SK-MEL-5 (cell line): ENCODE data around the gene CPLANE2. TPM values are rescaled to one million over a fixed set of nuclear protein-coding genes. Genes with fewer than 3 reads are reported as not detected.
"Not testable (repeated sequence)": the region's sequence is repeated elsewhere in the genome, so short reads cannot be mapped to it uniquely, and the experiment has no call there.

Source experiments
- DNase-seq: peaks from one replicate; pipeline ENCODE4 v3.0.0-alpha.2; 2016; ENCODE audit warnings: low read depth, low spot score
- in situ Hi-C: cut with HindIII; loops from 2 replicates; pipeline ENCODE4 v1.10.0; 2016; ENCODE audit warnings: low sequenced_read_pairs, high pct_unique_total_duplicates, low pct_unique_long_range_greater_than_20kb
- total RNA-seq: library from RNA; depleted of rRNA; stranded (reverse); fragments of >200 nt; shearing (Covaris generic); gene quantifications from 2 replicates; pipeline ENCODE4 v1.2.3, GENCODE V29; 2014

Gene CPLANE2
- total RNA-seq, 1 experiment from 2014 or later: 4.9 TPM

DNA sequence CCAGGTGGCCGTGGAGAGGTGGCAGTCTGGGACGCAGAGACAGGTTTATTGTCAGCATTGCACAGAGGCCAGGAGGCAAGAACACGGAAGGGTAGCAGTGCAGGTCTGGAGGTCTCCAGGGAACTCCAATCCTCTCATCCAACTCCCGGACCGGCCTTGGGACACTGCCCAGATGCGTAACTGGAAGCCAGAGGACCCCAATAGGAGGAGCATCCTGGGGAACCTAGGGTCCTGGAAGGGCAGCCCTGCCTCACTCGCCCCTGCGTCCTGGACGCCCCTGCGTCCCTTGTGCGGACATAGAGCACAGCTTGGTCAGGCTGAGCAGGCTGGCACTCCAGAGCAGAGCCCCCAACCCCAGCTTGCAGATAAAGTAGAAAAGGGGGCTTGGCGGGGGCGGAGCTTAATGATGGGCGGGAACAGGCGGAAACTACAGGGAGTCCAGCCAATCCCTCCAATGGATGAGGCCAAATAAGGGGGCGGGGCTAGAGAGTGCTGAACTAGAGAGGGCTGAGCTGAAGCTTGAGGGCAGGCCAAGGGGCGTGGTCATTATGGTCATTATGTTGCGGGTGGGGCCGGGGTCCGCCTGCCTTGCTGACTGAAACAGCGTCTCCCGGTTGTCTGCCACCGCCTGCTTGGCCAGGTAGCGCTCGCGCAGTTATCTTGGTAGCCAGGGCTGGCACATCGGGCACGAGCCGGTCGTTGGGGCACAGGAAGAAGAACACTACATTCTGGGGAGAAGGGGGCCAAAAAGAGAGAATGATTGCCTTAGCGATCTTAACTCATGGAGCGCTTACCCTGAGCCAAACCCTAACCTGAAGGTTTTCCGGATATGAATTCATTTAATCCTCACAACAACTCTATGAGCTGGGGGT lies 20.9 kb downstream of the CPLANE2 start:
- in situ Hi-C loops: no loop called here
- peak; percentile 31 for DNase-seq

DNA sequence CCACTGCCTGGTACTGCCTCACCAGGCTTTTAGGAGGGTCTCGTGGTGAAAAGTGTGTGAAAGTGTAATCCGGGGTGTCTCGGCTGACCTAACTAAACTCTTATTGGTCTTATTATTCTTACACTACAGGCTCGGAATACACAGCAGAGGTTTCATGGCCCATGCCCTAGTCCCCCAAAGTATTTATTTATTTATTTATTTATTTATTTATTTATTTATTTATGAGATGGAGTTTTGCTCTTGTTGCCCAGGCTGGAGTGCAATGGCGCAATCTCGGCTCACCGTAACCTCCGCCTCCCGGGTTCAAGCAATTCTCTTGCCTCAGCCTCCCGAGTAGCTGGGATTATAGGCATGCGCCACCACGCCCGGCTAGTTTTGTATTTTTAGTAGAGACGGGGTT lies 21.7 kb downstream of the CPLANE2 start:
- in situ Hi-C loops, DNase-seq: not testable (repeated sequence)

DNA sequence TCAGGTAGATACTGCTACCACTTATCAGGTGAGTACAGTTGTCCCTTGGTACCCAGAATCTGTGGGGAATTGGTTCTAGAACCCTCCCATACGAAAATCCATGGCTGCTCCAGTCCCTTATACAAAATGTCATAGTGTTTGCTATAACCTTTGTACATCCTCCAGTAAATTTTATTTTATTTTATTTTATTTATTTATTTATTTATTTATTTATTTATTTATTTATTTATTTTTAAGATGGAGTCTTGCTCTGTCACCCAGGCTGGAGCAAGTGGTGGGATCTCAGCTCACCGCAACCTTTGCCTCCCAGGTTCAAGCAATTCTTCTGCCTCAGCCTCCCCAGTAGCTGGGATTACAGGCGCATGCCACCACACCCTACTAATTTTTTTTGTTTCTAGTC lies 23.4 kb downstream of the CPLANE2 start:
- in situ Hi-C loops, DNase-seq: not testable (repeated sequence)

DNA sequence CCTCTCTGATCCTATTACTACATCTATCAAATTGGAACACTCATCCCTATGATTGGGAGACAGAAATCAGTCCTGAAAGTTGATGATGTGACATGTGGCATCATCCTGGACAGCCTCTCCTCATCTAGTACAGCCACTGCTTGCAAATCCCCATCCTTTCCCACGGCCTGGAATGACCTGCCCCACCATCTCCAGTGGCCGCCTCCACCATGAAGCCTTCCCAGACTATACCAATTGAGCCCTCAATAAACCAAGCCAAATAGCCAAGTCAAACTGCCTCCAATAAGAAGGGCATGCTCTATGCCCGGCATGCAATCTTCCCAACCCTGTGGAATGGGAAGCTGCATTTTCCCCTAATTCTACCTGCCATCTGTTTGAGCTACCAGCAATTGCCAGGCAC lies 24.0 kb downstream of the CPLANE2 start:
- in situ Hi-C loops: no loop called here
- no peak for DNase-seq

DNA sequence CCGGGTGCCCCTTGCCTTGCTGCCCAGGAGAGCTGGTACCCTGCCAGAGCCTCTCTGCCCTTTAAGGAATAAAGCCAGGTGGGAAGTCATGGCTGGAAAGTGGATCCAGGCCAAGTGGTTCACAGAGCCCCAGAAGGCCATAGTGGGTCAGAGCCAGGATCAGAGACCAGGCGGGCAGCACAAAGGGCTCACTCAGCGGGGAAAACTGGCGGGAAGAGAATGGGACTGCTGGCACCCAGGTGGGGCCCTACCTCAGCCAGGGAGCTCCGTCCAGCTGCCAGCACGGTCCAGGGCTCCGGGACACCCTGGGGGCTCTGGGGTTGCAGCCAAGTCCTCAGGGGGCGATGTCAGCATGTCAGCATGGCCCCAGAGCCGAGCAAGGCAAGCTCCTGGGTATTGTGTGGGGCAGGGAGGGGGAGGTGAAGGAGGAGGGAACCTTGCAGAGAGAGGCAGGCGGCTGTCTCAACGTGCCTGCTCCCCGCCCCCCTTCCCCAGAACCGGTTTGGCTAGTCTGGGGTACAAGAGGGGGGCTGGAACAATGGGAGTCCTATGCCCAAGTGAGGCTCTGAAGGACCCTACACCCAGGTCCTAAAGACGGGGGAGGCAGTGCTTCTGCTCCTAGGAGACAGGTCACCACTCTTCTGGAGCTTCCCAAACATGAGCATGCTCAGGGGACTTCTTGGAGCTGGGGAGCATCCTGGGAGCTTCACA lies 24.6 kb downstream of the CPLANE2 start, which contains the start of gene ARHGEF19:
Gene ARHGEF19, minus strand, starts transcription at position 402 of the 711 bp plus-strand sequence. CDS start 3,598 bp downstream, outside the sequence.
- in situ Hi-C loops: no loop called here

DNA sequence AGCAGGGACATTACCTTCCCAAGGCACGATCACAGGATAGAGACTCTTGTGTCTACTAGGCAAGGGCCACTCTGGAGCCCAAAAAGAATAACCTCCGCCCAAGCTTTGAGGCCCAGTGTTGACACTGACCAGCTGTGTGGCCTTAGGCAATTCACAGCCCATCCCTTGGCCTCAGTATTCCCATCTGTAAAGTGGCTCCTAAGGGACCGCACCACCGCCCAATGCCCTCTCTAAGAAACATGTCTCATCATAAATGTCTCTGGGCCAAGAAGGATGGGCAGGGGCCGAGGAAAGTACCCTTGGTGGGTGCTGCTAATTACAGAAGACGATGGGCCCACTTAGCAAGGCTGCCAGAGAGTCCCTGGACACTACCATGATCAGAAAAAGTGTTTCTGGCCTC lies 25.2 kb downstream of the CPLANE2 start:
- in situ Hi-C loops: no loop called here
- no peak for DNase-seq

More for the DNA sequence above, 24.6 kb downstream of the CPLANE2 start, which contains the start of gene ARHGEF19:
- no peak for DNase-seq

DNA sequence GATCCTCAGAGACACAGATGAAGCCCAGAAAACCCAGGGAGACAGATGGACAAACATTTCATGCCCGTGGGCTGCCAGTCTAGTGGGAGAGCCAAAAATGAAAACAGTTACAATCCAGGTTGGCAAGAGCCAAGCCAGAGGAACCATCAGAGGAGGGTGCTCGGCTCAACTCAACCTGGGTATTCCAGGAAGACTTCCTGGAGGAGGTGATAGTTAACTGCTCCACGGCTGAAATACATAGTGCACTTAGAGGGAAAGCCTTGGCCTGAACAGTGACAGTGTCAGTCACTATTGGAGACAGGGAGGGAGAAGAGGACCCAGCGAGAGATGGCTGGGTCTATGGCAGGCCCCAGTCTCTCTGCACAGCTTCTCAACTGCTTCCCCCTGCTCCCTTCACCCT lies 26.4 kb downstream of the CPLANE2 start:
- DNase-seq: no peak
- in situ Hi-C loops: no loop called here

DNA sequence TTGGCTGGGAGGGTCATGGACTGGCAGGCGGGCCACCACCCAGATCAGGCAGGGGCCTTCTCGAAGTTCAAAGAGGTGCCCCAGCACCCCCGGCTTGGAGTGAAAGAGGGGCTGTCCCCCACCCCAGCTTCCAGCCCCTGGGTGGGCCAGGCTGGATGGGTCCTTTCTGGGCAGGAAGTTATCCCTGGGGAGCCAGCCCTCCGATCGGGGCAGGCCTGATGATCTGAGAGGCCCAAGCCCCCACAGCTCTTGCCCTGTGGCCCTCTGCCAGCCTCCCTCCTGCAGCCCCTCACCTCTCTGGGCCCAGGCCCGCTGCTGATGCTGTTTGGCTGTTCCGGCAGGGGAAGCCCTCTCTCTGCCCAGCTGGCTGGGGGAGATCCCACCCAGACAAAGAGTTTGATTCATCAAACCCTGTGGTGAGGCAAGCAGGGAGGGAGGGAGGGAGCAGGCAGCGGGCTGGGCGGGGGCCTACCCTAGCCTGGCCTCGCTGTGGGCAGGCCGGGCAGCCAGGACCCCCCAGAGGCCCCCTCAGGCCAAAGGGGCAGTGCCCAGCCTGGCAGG lies 27.1 kb downstream of the CPLANE2 start:
- DNase-seq: no peak
- in situ Hi-C loops: no loop called here

DNA sequence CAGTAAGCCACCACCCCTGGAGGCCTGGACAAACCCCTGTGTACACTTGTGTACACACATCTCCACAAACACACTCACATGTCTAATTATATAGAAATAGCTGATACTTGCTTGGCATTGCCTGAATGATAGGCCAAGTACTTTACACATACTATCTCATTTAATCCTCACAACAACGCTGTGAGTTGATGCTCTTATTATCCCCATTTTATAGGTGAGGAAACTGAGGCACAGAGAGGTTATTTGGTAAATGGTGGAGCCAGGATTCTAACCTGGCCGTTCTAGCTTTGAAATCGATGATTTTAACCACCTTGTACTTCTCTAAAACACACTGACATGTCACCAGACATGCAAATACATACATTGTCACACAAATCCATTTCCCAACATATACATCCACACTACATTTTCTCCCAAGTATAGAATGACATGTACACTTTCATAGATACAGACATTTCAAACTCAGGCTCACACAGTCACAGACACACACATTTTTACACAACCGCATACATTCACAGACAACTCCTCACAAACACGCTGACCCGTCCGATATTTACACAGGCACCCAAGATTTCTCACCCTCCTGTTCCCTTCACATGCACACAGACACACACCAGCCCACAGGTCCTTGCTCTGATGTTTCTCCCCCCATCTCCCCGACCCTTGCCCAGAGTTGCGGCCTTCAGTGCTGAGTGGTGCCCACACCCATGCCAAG lies 27.7 kb downstream of the CPLANE2 start:
- no peak for DNase-seq
- in situ Hi-C loops: no loop called here

DNA sequence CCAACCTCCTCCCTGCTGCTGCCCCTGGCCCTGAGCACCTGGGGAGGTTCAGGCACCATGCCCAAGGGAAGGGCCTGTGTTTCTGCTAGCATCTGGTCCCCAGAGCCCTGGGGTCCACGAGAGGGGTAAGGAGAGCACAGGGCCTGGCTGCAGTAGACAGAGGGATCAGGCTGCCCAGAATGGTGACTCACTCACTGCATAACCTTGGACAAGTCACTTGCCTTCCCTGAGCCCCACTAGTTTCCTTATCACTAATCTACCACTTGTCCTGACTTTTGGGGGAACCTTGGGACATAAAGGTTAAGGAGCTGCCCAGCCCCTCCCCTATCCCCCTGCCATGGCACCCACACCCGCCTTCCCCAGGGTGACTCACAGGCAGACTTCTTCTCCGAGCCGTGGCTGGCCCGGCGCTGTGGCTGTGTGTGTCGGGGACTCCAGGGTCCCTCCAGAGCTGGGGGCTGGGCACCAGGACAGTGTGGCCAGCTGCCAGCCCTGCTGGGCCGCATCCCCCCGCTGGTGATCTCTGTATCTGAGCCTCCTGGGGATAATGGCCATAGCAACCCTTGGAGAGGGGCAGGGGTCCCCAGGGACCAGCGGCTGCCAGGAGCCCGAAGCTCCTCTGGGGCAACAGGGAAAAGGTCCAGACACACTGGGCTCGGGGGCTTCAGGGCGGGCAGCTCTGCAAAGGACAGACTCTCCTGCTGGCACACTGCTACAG lies 28.6 kb downstream of the CPLANE2 start:
- DNase-seq: no peak
- in situ Hi-C loops: no loop called here

DNA sequence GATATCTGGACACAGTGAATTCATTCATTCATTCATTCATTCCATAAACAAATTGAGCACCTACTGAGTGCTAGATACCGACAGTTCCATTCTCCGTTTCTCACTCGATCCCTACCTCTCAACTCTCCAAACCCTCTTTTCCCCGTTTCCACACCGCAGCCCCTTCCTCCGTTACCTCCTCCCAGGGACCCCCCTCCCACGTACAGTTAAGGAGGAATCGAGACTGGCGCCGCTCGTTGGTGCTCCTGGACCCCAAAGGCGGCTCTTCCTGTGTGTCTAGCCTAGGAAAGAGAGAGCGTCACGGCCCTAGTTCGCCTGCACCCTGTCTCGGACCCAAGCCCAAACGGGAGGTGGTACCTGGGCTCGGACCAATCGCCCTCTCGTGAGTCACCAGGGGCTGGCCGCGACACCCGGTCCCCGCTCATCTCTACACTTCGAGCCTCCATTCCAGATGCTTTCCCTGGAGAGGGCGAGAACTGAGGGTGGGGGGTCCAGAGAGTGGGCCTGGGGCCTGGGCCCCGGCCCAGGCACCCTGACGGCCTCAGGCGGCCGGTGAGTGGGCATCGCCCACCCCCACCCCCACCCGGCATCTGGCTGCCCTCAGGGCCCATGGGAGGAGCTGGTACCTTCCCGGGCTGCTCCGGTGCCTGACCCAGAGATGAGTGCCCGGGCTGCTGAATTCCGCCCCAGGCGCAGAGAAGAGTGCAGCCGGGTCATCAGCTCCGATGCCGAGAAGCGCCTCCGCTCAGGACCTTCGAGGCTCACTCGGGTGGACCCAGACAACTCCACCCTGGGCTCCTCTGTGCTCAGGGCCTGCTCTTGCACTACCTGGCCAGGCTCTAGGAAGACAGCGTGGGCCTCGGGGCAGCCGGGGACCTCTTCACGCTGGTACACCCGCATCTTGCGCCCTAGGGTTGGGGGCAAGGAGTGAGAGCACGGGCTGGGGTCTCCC lies 29.4 kb downstream of the CPLANE2 start:
- in situ Hi-C loops: no loop called here
- DNase-seq: no peak

DNA sequence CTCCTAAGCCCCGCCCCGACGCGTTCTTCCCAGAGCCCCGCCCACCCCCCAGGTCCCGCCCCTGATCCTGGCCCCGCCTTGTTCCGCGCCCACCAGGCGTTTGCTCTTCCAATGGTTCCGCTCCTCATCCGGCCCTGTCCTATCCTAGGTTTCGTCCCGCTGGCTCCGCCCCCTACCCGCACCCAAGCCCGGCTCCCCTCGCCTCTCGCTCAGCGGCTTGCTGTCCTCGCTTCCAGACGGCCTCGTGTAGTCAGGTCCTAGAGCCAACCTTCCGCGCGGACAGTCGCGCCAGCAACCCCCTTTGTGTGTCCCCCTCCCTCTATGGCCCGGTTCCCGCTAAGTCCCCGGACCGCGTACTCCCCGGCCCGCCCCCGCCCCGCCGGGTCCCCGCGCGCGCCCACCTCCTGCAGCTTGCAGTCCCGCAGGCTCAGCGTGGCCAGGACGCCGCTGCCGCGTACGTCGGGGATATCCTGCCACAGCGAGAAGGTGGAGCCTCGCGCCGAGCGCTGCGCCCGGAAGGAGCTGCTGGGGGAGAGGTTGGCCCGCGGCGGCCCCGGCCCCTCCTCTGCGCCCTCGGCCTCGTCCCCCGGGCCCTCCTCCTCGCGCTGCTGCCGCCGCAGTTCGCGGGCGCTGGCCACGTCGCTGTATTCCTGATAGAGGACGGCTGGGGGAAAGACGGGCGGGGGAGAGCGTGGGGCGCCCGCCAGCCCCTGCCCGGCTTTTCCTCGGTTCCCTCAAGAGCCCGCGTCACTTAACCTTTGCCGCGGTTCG lies 30.3 kb downstream of the CPLANE2 start:
- in situ Hi-C loops: no loop called here
- DNase-seq: peak; percentile 96

DNA sequence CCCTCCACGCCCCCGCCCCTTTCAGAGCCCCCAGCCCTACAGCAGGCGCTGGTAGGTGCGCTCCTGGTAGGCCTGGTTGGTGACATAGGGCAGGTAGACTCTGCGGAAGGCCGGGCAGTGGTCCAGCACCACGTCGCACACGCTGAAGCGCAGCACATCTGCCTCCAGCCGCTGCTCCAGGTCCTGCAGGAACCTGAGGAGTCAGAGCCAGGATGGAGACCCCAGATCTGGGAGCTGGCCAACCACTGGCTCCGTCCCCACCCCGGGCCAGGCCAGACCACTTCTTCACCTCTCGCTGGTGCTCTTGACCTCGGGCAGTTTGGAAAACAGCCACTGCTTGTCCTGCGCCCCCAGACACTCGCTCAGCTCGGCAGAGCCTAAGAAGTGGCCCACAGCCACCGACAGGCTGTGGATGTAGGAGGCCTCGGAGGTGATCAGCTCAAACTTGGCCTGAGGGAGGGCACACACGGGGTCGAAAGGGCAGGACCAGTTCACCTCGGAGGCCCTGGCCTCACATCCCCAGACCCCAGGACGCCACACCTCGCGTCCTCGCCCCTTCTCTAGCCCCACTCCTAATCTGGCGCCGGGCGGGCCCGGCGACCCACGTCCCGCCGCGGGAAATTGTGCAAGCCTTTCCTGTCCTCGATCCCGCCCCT lies 31.0 kb downstream of the CPLANE2 start:
- in situ Hi-C loops: no loop called here
- DNase-seq: no peak

DNA sequence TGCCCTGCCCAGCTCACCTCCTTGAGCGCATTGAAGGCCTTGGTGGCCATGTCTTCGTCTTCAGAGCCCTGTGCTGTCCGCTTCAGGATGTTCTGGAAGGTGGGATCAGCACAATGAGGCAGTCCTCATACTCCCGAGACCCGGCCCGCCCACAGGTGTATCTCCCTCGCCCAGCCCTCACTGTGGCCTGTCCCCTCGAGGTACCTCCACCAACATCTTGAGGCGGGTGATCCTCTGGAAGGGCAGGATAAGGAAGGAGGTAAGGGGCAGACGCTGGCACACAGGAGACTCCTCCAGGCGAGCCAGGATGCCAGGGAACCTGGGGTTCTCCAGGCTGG lies 31.7 kb downstream of the CPLANE2 start:
- DNase-seq: no peak
- in situ Hi-C loops: no loop called here

DNA sequence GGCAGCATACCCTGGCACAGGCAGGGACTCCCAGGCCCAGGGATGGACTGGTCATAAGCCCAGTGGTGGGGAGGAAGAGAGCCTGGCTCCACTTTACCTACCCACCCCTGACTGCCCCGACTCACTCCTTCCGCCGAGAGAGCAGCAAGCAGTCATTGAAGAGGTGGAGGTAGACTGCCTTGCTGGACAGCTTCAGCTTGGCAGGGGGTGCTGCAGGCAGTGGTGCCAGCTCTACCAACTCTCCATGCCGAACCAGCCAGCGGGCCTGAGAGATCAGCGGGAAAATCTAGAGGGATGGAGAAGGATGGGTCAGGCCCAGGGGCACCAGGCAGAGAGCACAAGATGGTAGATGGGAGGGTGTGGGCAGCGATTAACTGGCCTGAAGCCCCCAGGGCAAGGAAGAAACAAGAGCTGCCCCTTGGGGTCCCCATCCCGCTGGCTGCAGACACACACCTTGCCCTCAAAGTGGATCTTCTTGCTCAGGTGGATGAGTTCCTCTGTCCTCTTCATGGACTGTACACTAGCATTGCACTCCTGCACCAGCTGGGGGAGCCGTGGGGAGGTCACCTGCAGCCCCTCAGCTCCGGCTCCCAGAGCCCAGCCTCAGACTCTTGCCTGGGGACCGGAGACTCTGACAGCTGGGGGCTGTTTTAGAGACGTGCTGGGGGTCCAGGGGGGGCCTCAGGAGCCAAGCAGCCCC lies 32.2 kb downstream of the CPLANE2 start:
- in situ Hi-C loops: no loop called here
- DNase-seq: peak; percentile 32
